H9 (cell line): Measurements from ENCODE around the gene ZFYVE27. TPM values are rescaled to one million over a fixed set of nuclear protein-coding genes. Genes with fewer than 3 reads are reported as not detected.

Experiments
- DNase-seq: peaks from one replicate; pipeline ENCODE4 v3.0.0-alpha.2; 2017
- H2AFZ ChIP-seq: one replicate; pipeline ENCODE4 v1.6.1; 2013; ENCODE audit warnings: mild to moderate bottlenecking, low read length, control low read depth, moderate library complexity
- H2AK5ac ChIP-seq: 2 replicates; pipeline ENCODE4 v1.6.1; 2013; ENCODE audit warnings: low read length, control low read depth, mixed read lengths; ENCODE audit not compliant: insufficient read length
- H2BK120ac ChIP-seq: one replicate; pipeline ENCODE4 v1.6.1; 2013; ENCODE audit warnings: low read depth, mild to moderate bottlenecking, low read length, control low read depth, inconsistent platforms; ENCODE audit not compliant: poor library complexity, severe bottlenecking
- H2BK12ac ChIP-seq: 2 replicates; pipeline ENCODE4 v1.6.1; 2013; ENCODE audit warnings: low read length, control low read depth, mixed read lengths, low read depth; ENCODE audit not compliant: insufficient read length
- H2BK15ac ChIP-seq: 2 replicates; pipeline ENCODE4 v1.6.1; 2013; ENCODE audit warnings: low read depth, low read length, control low read depth
- H2BK20ac ChIP-seq: one replicate; pipeline ENCODE4 v1.6.1; 2013; ENCODE audit warnings: low read depth, mild to moderate bottlenecking, low read length, control low read depth, inconsistent platforms; ENCODE audit not compliant: poor library complexity, severe bottlenecking
- H2BK5ac ChIP-seq: 2 replicates; pipeline ENCODE4 v1.6.1; 2013; ENCODE audit warnings: low read length, control low read depth, mixed read lengths; ENCODE audit not compliant: insufficient read length
- H3K14ac ChIP-seq: 2 replicates; pipeline ENCODE4 v1.6.1; 2013; ENCODE audit warnings: low read length, control low read depth; ENCODE audit not compliant: insufficient read depth
- H3K18ac ChIP-seq: 2 replicates; pipeline ENCODE4 v1.6.1; 2013; ENCODE audit warnings: low read depth, mild to moderate bottlenecking, mixed read lengths, low read length, control low read depth; ENCODE audit not compliant: insufficient read length
- H3K23ac ChIP-seq: 2 replicates; pipeline ENCODE4 v1.6.1; 2013; ENCODE audit warnings: low read length, control low read depth, mixed read lengths, low read depth; ENCODE audit not compliant: insufficient read length
- H3K23me2 ChIP-seq: 2 replicates; pipeline ENCODE4 v1.6.1; 2013; ENCODE audit warnings: low read depth, mild to moderate bottlenecking, mixed read lengths, low read length, control low read depth; ENCODE audit not compliant: insufficient read length, poor library complexity, severe bottlenecking
- H3K27ac ChIP-seq: 2 replicates; pipeline ENCODE4 v1.5.1; 2013; ENCODE audit warnings: low read length, control low read depth, mixed read lengths, low read depth; ENCODE audit not compliant: insufficient read length
- H3K27me3 ChIP-seq: 2 replicates; pipeline ENCODE4 v1.6.1; 2013; ENCODE audit warnings: low read length, control low read depth, inconsistent platforms; ENCODE audit not compliant: insufficient read depth
- H3K4ac ChIP-seq: 2 replicates; pipeline ENCODE4 v1.6.1; 2013; ENCODE audit warnings: low read depth, mild to moderate bottlenecking, control low read depth, inconsistent platforms, low read length, moderate library complexity
- H3K4me1 ChIP-seq: 2 replicates; pipeline ENCODE4 v1.6.1; 2013; ENCODE audit warnings: low read length, control low read depth, inconsistent platforms; ENCODE audit not compliant: insufficient read depth
- H3K4me2 ChIP-seq: 2 replicates; pipeline ENCODE4 v1.6.1; 2013; ENCODE audit warnings: low read length, control low read depth, mixed read lengths; ENCODE audit not compliant: insufficient read length, insufficient read depth
- H3K56ac ChIP-seq: 2 replicates; pipeline ENCODE4 v1.6.1; 2013; ENCODE audit warnings: low read depth, mild to moderate bottlenecking, mixed read lengths, low read length, control low read depth; ENCODE audit not compliant: insufficient read length
- H3K79me1 ChIP-seq: 2 replicates; pipeline ENCODE4 v1.6.1; 2013; ENCODE audit warnings: low read depth, mild to moderate bottlenecking, moderate library complexity, low read length, control low read depth, inconsistent platforms; ENCODE audit not compliant: insufficient read depth, poor library complexity, severe bottlenecking
- H3K79me2 ChIP-seq: 2 replicates; pipeline ENCODE4 v1.6.1; 2013; ENCODE audit warnings: low read length, control low read depth, inconsistent platforms; ENCODE audit not compliant: insufficient read depth
- H3K9ac ChIP-seq: 2 replicates; pipeline ENCODE4 v1.6.1; 2013; ENCODE audit warnings: low read length, control low read depth, mixed read lengths; ENCODE audit not compliant: insufficient read length; ENCODE audit errors: extremely low read depth
- H3K9me3 ChIP-seq: one replicate; pipeline ENCODE4 v1.6.1; 2013; ENCODE audit warnings: low read depth, low read length, inconsistent platforms; ENCODE audit not compliant: control insufficient read depth
- H3T11ph ChIP-seq: one replicate; pipeline ENCODE4 v1.6.1; 2013; ENCODE audit warnings: mild to moderate bottlenecking, low read length, control low read depth, inconsistent platforms
- H4K20me1 ChIP-seq: one replicate; pipeline ENCODE4 v1.6.1; 2013; ENCODE audit not compliant: control insufficient read depth, insufficient read length, insufficient read depth
- H4K5ac ChIP-seq: 2 replicates; pipeline ENCODE4 v1.6.1; 2013; ENCODE audit warnings: low read depth, mild to moderate bottlenecking, mixed read lengths, low read length, control low read depth; ENCODE audit not compliant: insufficient read length
- H4K8ac ChIP-seq: replicated peaks from 2 replicates; pipeline ENCODE4 v1.6.1; 2013; ENCODE audit warnings: low read length, control low read depth, mixed read lengths, low read depth; ENCODE audit not compliant: insufficient read length
- H4K91ac ChIP-seq: 2 replicates; pipeline ENCODE4 v1.6.1; 2013; ENCODE audit warnings: low read depth, mild to moderate bottlenecking, moderate library complexity, mixed read lengths, low read length, control low read depth; ENCODE audit not compliant: insufficient read length
- H3K27ac Mint-ChIP-seq, 3 experiments: 2 replicates in 2 of 3; 3 replicates in 1 of 3; pipeline ENCODE4 v1.8.0; 2020 to 2021; ENCODE audit warnings: mixed read lengths in 3 of 3, mild to moderate bottlenecking in 1 of 3, moderate library complexity in 1 of 3
- H3K27me3 Mint-ChIP-seq: 2 replicates; pipeline ENCODE4 v1.8.0; 2021; ENCODE audit warnings: low read depth, mild to moderate bottlenecking, moderate library complexity, mixed read lengths
- H3K36me3 Mint-ChIP-seq, 3 experiments: 2 replicates in 2 of 3; 3 replicates in 1 of 3; pipeline ENCODE4 v1.8.0; 2020 to 2021; ENCODE audit warnings: low read depth in 3 of 3, mixed read lengths in 3 of 3; ENCODE audit not compliant: insufficient read depth in 1 of 3
- H3K4me1 Mint-ChIP-seq, 2 experiments: 2 replicates each; pipeline ENCODE4 v1.8.0; 2020; ENCODE audit warnings: mixed read lengths in 2 of 2
- H3K4me3 Mint-ChIP-seq, 2 experiments: 2 replicates in 1 of 2; 3 replicates in 1 of 2; pipeline ENCODE4 v1.8.0; 2020 to 2021; ENCODE audit warnings: mild to moderate bottlenecking in 2 of 2, mixed read lengths in 2 of 2, moderate library complexity in 1 of 2
- H3K9me3 Mint-ChIP-seq, 2 experiments: 2 replicates in 1 of 2; 3 replicates in 1 of 2; pipeline ENCODE4 v1.8.0; 2020; ENCODE audit warnings: mild to moderate bottlenecking in 2 of 2, mixed read lengths in 2 of 2, moderate library complexity in 1 of 2
- CTCF ChIP-seq: fragments of 200-600 bp; sonication (generic); conservative IDR thresholded peaks from 3 replicates; pipeline ENCODE4 v1.8.0; 2021; ENCODE audit warnings: antibody characterized with exemption, mild to moderate bottlenecking
- WGBS: extraction: QIAGEN DNeasy Blood & Tissue Kit; methylation state at CpG from one replicate; pipeline ENCODE4 v1.1.7; 2013; ENCODE audit warnings: missing lambda C conversion rate, low lambda C conversion rate, mixed read lengths; ENCODE audit not compliant: insufficient read length; ENCODE audit errors: extremely low coverage; 5-methylcytosine and 5-hydroxymethylcytosine counted together
- total RNA-seq: library from RNA; stranded (reverse); gene quantifications from 2 replicates; pipeline ENCODE4 v1.2.1, GENCODE V29; 2021

ZFYVE27 gene
- total RNA-seq, 1 experiment from 2014 or later = 33.2 TPM

DNA sequence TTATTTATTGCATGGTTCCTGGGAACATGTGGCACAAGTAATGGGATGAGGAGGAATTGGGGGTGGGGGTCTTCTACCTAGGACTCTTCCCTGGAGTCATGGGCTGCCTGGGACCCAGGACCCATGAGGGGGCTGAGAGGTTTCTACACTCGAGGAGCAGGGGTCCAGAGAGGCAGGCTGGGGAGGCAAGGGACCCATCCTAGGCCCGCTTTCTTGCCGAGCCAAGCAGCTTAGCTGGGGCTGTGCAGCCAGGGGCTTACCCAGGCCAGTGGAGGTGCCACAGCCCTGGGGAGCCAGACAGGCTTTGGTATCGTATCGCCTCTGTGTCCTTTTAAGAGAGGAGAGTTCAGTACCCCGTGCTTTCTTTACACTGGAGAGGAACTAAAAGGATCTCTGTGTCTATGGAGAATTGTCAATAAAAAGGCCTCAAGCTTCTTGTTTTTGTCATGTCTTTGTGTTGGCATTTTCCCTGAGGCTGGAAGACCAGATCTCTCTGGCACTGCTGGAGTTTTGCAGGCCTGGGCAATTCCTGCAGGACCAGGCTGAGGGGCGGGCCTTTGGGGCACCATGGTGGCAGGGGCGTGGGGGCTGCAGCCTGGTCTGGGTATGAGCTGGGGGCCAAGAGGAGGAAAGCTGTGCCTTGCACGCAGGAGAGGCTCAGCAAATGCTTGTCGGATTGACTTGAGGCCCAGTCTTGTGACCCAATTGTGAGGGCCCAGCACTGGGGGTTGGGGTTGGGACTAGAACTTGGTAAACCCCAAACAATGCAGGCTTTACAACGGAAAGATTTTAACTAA lies 23.7 kb downstream of the ZFYVE27 start:
- Mint-ChIP-seq H3K4me3 (no peak overlapping the region), H3K27me3 (peaks cover 2% of the 10 kb centered on the region; the same call in 1 of the 2 replicates), H3K9me3 (no peaks in the 10 kb centered on the region), H3K36me3 (peaks cover 7 to 46% (median 23%) of the 10 kb centered on the region in 3 experiments), H3K27ac (peak overlapping the region in 1 of 3 experiments; percentile 77; a peak in 2 of 7 replicates), H3K4me1 (peaks cover 23 to 38% of the 10 kb centered on the region in 2 experiments)
- Histone ChIP-seq H3K4me2 (no peak overlapping the region), H3K23ac (no peak overlapping the region), H2AK5ac (no peak overlapping the region), H3K4me1 (no peaks in the 10 kb centered on the region), H2BK5ac (no peak overlapping the region), H3K79me2 (no peaks in the 10 kb centered on the region), H4K5ac (no peak overlapping the region), H2AFZ (no peak overlapping the region), H3K9ac (no peak overlapping the region), H3K56ac (no peak overlapping the region), H3K79me1 (no peaks in the 10 kb centered on the region), H2BK120ac (no peak overlapping the region), H2BK12ac (no peak overlapping the region), H3K4ac (no peak overlapping the region), H3K27ac (no peak overlapping the region), H2BK20ac (no peak overlapping the region), H3K23me2 (no peaks in the 10 kb centered on the region), H2BK15ac (no peak overlapping the region), H3T11ph (no peak overlapping the region), H3K18ac (no peak overlapping the region), H3K9me3 (no peaks in the 10 kb centered on the region), H3K14ac (no peak overlapping the region), H4K91ac (no peak overlapping the region), H3K27me3 (no peaks in the 10 kb centered on the region), H4K20me1 (no peaks in the 10 kb centered on the region), H4K8ac (no peak overlapping the region)
- WGBS = no CpG with 5 or more reads among the region's 11 CpGs
- no peak for DNase-seq
- no peak for TF ChIP-seq CTCF
